Natural killer cell (primary cell): ENCODE measurements around the gene PLIN5. TPM values are rescaled to one million over a fixed set of nuclear protein-coding genes. Genes with fewer than 3 reads are reported as not detected.

Experiments
- ATAC-seq, 3 donors: fragments of 150-1000 bp in 2 of 3; fragments of 200-7000 bp in 1 of 3; cut with Tn5 transposase; 1 replicate in 1 of 3; 2 replicates in 2 of 3; pipeline ENCODE4 v1.10.0; 2021; ENCODE audit warnings: mild to moderate bottlenecking in 2 of 3, moderate library complexity in 2 of 3
- DNase-seq, 2 donors: peaks; one replicate each; pipeline versions ENCODE4 v3.0.0 to v3.0.0-alpha.2; 2013 to 2021; ENCODE audit warnings: mixed read lengths in 1 of 2
- H3K27ac ChIP-seq: one replicate; pipeline ENCODE4 v1.5.1; 2013; ENCODE audit warnings: mild to moderate bottlenecking, low read length
- H3K27me3 ChIP-seq: one replicate; pipeline ENCODE4 v1.6.1; 2013; ENCODE audit warnings: low read length; ENCODE audit not compliant: control insufficient read depth, insufficient read depth
- H3K36me3 ChIP-seq: one replicate; pipeline ENCODE4 v1.6.1; 2013; ENCODE audit warnings: low read length; ENCODE audit not compliant: control insufficient read depth, insufficient read depth
- H3K4me1 ChIP-seq: one replicate; pipeline ENCODE4 v1.6.1; 2013; ENCODE audit warnings: low read length; ENCODE audit not compliant: control insufficient read depth, insufficient read depth
- H3K4me3 ChIP-seq: one replicate; pipeline ENCODE4 v1.5.1; 2013; ENCODE audit warnings: low read length
- H3K9me3 ChIP-seq: one replicate; pipeline ENCODE4 v1.6.1; 2013; ENCODE audit warnings: low read length; ENCODE audit not compliant: control insufficient read depth, insufficient read depth
- H3K27ac Mint-ChIP-seq, 2 donors: one replicate each; pipeline ENCODE4 v1.8.0; 2022; ENCODE audit warnings: mild to moderate bottlenecking in 2 of 2, mixed read lengths in 2 of 2, moderate library complexity in 1 of 2
- H3K27me3 Mint-ChIP-seq, 2 donors: one replicate each; pipeline ENCODE4 v1.8.0; 2022; ENCODE audit warnings: low read depth in 2 of 2, mixed read lengths in 2 of 2
- H3K36me3 Mint-ChIP-seq: one replicate; pipeline ENCODE4 v1.8.0; 2022; ENCODE audit warnings: mixed read lengths
- H3K4me1 Mint-ChIP-seq, 2 donors: one replicate each; pipeline ENCODE4 v1.8.0; 2022; ENCODE audit warnings: mixed read lengths in 2 of 2
- H3K4me3 Mint-ChIP-seq: one replicate; pipeline ENCODE4 v1.8.0; 2022; ENCODE audit warnings: mild to moderate bottlenecking, moderate library complexity, mixed read lengths
- H3K9me3 Mint-ChIP-seq, 2 donors: one replicate each; pipeline ENCODE4 v1.8.0; 2022; ENCODE audit warnings: mixed read lengths in 2 of 2
- WGBS: methylation state at CpG from one replicate; pipeline ENCODE4 v1.1.7; 2013; ENCODE audit warnings: missing lambda C conversion rate; ENCODE audit not compliant: insufficient coverage; 5-methylcytosine and 5-hydroxymethylcytosine counted together
- intact Hi-C: fragments of 100-400 bp; cut with micrococcal nuclease; formaldehyde crosslinking; loops from one replicate; pipeline ENCODE4 v1.14.2; 2022
- total RNA-seq, 4 donors: library from RNA; stranded (reverse); fragments of 120-200 nt in 1 of 4; gene quantifications; one replicate each; pipeline versions ENCODE4 v1.2.3 to v1.2.4, GENCODE V29; 2013 to 2022
- TF ChIP-seq, protein P1 (sequence below): fragments of 200-600 bp; IDR thresholded peaks from one replicate; pipeline ENCODE4 v1.8.0; 2022; ENCODE audit warnings: antibody characterized with exemption

PLIN5 gene
- total RNA-seq, 3 donors from 2014 or later (not counting 1 experiment from before 2014, with no cell fraction given): 0.65 TPM; not detected in 2

DNA sequence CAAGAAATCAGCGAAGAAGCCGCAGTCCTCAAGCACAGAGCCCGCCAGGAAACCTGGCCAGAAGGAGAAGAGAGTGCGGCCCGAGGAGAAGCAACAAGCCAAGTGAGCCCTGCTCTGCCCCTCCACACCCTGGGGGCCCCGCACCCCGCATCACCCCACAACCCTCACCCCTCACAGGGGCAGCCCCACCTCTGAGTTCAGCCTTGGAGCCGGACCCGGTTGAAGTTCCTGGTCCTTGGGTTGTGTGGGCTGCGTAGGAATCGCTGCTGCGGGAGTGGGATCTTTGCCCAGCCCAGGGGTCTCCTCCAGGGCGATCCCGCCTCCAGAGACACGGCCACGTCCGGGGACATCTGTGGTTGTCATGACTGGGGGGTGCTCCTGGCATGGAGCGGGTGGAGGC is 38.7 kb downstream of the PLIN5 start:
- DNase-seq: no peak
- no peak for ATAC-seq
- Histone ChIP-seq H3K4me3 (no peak overlapping the region), H3K27me3 (no peaks in the 10 kb centered on the region), H3K4me1 (no peaks in the 10 kb centered on the region), H3K36me3 (peaks cover 46% of the 10 kb centered on the region), H3K27ac (no peak overlapping the region), H3K9me3 (no peaks in the 10 kb centered on the region)
- Mint-ChIP-seq H3K27ac (no peak overlapping the region), H3K27me3 (no peaks in the 10 kb centered on the region), H3K4me1 (no peaks in the 10 kb centered on the region), H3K4me3 (no peak overlapping the region), H3K36me3 (no peaks in the 10 kb centered on the region), H3K9me3 (no peaks in the 10 kb centered on the region)
- WGBS: 89% methylated on average over 16 of the region's 18 CpGs
- TF ChIP-seq, protein P1, sequence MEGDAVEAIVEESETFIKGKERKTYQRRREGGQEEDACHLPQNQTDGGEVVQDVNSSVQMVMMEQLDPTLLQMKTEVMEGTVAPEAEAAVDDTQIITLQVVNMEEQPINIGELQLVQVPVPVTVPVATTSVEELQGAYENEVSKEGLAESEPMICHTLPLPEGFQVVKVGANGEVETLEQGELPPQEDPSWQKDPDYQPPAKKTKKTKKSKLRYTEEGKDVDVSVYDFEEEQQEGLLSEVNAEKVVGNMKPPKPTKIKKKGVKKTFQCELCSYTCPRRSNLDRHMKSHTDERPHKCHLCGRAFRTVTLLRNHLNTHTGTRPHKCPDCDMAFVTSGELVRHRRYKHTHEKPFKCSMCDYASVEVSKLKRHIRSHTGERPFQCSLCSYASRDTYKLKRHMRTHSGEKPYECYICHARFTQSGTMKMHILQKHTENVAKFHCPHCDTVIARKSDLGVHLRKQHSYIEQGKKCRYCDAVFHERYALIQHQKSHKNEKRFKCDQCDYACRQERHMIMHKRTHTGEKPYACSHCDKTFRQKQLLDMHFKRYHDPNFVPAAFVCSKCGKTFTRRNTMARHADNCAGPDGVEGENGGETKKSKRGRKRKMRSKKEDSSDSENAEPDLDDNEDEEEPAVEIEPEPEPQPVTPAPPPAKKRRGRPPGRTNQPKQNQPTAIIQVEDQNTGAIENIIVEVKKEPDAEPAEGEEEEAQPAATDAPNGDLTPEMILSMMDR: no peak
- intact Hi-C loops: no loop called here

DNA sequence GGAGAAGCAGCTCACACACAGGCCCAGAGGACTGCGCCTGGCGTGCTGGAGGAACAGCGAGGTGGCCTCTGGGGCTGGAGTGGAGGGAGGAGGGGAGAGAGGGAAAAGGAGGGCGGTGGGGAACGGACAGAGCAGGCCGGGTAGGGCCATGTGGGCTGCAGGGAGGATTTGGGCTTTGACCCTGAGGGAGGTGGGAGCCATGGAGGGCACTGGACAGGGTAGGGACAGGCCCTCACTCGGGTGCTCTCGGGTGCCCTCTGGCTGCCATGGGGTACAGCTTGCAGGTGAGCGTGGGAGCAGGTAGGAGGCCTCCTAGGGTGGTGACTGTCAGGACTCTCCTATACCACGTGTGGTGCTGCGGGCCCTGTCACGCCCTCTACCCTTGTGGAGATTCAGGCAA is 39.6 kb downstream of the PLIN5 start:
- H3K27me3 ChIP-seq: no peaks in the 10 kb centered on the region
- TF ChIP-seq, protein P1: no peak
- no peaks in the 10 kb centered on the region for H3K27me3 Mint-ChIP-seq
- no peak overlapping the region for H3K27ac Mint-ChIP-seq
- H3K36me3 ChIP-seq: peaks cover 46% of the 10 kb centered on the region
- H3K4me3 Mint-ChIP-seq: no peak overlapping the region
- H3K9me3 ChIP-seq: no peaks in the 10 kb centered on the region
- H3K9me3 Mint-ChIP-seq: no peaks in the 10 kb centered on the region
- H3K4me3 ChIP-seq: no peak overlapping the region
- H3K4me1 ChIP-seq: no peaks in the 10 kb centered on the region
- H3K36me3 Mint-ChIP-seq: no peaks in the 10 kb centered on the region
- H3K4me1 Mint-ChIP-seq: no peaks in the 10 kb centered on the region
- DNase-seq (no peak), ATAC-seq (peak in 1 of 3 donors; percentile 21)
- H3K27ac ChIP-seq: no peak overlapping the region
- 97% methylated on average over 12 of the region's 12 CpGs for WGBS
- intact Hi-C loops: no loop called here

DNA sequence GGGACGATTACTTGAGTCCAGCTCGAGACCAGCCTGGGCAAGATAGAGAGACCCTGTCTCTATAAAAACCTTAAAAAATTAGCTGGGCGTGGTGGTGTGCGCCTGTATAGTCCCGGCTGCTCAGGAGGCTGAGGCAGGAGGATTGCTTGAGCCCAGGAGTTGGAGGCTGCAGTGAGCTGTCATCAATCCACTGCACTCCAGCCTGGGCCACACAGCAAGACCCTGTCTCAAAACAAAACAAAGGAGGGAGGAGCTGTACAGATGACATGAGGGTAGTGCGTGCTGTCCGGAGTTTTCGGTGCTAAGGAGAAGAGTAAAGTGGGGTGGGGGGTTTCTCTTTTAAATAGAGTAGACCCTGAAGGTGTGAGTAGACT is 40.3 kb downstream of the PLIN5 start:
- intact Hi-C loops: no loop called here
- TF ChIP-seq, protein P1: no peak
- Histone ChIP-seq H3K9me3 (no peaks in the 10 kb centered on the region), H3K4me1 (no peaks in the 10 kb centered on the region), H3K27ac (no peak overlapping the region), H3K36me3 (peaks cover 50% of the 10 kb centered on the region), H3K4me3 (no peak overlapping the region), H3K27me3 (no peaks in the 10 kb centered on the region)
- WGBS: 99% methylated on average over 8 of the region's 8 CpGs
- H3K4me3 Mint-ChIP-seq: no peak overlapping the region
- no peak for ATAC-seq
- no peaks in the 10 kb centered on the region for H3K27me3 Mint-ChIP-seq
- H3K4me1 Mint-ChIP-seq: no peaks in the 10 kb centered on the region
- H3K27ac Mint-ChIP-seq: no peak overlapping the region
- DNase-seq: no peak
- H3K9me3 Mint-ChIP-seq: no peaks in the 10 kb centered on the region
- H3K36me3 Mint-ChIP-seq: no peaks in the 10 kb centered on the region

DNA sequence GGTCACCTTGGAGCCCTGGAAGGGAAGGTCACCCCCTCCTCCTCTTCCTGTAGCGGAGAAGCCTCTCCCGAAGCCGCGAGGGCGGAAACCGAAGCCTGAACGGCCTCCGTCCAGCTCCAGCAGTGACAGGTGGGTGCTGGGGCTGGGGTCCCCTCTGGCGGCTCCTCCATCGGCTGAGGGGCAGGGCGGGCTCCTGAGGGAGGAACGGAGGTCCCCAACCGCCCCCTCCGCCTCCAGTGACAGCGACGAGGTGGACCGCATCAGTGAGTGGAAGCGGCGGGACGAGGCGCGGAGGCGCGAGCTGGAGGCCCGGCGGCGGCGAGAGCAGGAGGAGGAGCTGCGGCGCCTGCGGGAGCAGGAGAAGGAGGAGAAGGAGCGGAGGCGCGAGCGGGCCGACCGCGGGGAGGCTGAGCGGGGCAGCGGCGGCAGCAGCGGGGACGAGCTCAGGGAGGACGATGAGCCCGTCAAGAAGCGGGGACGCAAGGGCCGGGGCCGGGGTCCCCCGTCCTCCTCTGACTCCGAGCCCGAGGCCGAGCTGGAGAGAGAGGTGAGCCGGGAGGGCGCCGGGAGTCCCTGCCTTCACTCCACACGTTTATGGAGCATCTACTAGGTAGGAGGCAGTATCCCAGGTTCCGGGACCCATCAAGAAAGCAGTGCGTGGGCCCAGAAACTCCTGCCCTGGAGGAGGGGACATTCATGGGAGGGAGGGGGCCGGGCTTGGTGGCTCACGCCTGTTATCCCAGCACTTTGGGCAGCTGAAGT is 40.9 kb downstream of the PLIN5 start:
- Mint-ChIP-seq H3K36me3 (no peaks in the 10 kb centered on the region), H3K27ac (no peak overlapping the region), H3K4me1 (no peaks in the 10 kb centered on the region), H3K4me3 (no peak overlapping the region), H3K27me3 (no peaks in the 10 kb centered on the region), H3K9me3 (no peaks in the 10 kb centered on the region)
- ATAC-seq: no peak
- intact Hi-C loops: no loop called here
- Histone ChIP-seq H3K4me3 (no peak overlapping the region), H3K4me1 (no peaks in the 10 kb centered on the region), H3K27me3 (no peaks in the 10 kb centered on the region), H3K9me3 (no peaks in the 10 kb centered on the region), H3K36me3 (peaks cover 56% of the 10 kb centered on the region), H3K27ac (no peak overlapping the region)
- DNase-seq: no peak
- 97% methylated on average over 61 of the region's 61 CpGs for WGBS
- TF ChIP-seq, protein P1: no peak
